Ovary (tissue), 9 donors: Measurements from ENCODE around the gene CPLX3. TPM values are rescaled to one million over a fixed set of nuclear protein-coding genes. Genes with fewer than 3 reads are reported as not detected.

Experiments
- DNase-seq, 5 donors: peaks; one replicate each; pipeline ENCODE4 v3.0.0-alpha.2; 2019 to 2020
- H3K27ac ChIP-seq, 2 donors: fragments of 200-600 bp; one replicate each; pipeline versions ENCODE4 v1.5.1 to v1.8.0; 2019 to 2022
- H3K27me3 ChIP-seq: fragments of 200-600 bp; one replicate; pipeline ENCODE4 v1.8.0; 2022
- H3K36me3 ChIP-seq: fragments of 200-600 bp; sonication (generic); one replicate; pipeline ENCODE4 v1.5.1; 2019
- H3K4me1 ChIP-seq: one replicate; pipeline ENCODE4 v1.8.1; 2013; ENCODE audit warnings: mild to moderate bottlenecking, moderate library complexity; ENCODE audit not compliant: insufficient read depth
- H3K4me3 ChIP-seq: fragments of 200-600 bp; sonication (generic); one replicate; pipeline ENCODE4 v1.5.1; 2017
- H3K9me3 ChIP-seq, 2 donors: fragments of 200-600 bp in 1 of 2; sonication (generic) in 1 of 2; one replicate each; pipeline versions ENCODE4 v1.5.1 to v1.8.1; 2013 to 2019; ENCODE audit warnings: mild to moderate bottlenecking in 1 of 2, moderate library complexity in 1 of 2
- CTCF ChIP-seq, 3 donors: fragments of 450-650 bp in 2 of 3; fragments of 200-600 bp in 1 of 3; IDR thresholded peaks; one replicate each; pipeline versions ENCODE4 v1.5.1 to v1.8.0; 2016 to 2022; ENCODE audit warnings: antibody characterized with exemption in 3 of 3, mild to moderate bottlenecking in 1 of 3
- EP300 ChIP-seq: sonication (generic); formaldehyde crosslinking; IDR thresholded peaks from one replicate; pipeline ENCODE4 v1.6.1; 2017; ENCODE audit warnings: antibody characterized with exemption
- POLR2A ChIP-seq: fragments of 450-650 bp; IDR thresholded peaks from one replicate; pipeline ENCODE4 v1.6.1; 2017; ENCODE audit warnings: antibody characterized with exemption, mild to moderate bottlenecking, moderate library complexity
- WGBS, 3 donors: extraction: QIAGEN DNeasy Blood & Tissue Kit in 1 of 3; methylation state at CpG; one replicate each; pipeline versions ENCODE4 v1.1.5 to v1.1.7; 2013 to 2017; 5-methylcytosine and 5-hydroxymethylcytosine counted together
- intact Hi-C, 4 donors: fragments of 100-400 bp; cut with DNase I; formaldehyde crosslinking; loops; one replicate each; pipeline versions ENCODE4 v1.11.0 to v1.15.1; 2022 to 2023
- polyA plus RNA-seq, 2 donors: library from polyadenylated mRNA; stranded (reverse); fragments of 200-250 nt in 1 of 2; fragments of 350-450 nt in 1 of 2; fragmentation: Illumina TruSeq in 1 of 2; extraction: RNeasy Lipid Tissue Mini Kit (QIAGEN cat#74804) in 1 of 2; gene quantifications; one replicate each; pipeline ENCODE4 v1.2.3, GENCODE V29; 2013 to 2014
- total RNA-seq, 7 donors: library from RNA; depleted of rRNA in 2 of 7; stranded (reverse); fragments of >200 nt in 2 of 7; fragmentation: NEBNext Ultra II Directional in 3 of 7; extraction: Animal tissue kit (Norgen Biotek cat#: 25700) in 3 of 7; gene quantifications; one replicate each; pipeline versions ENCODE4 v1.1.0 to v1.2.4, GENCODE V29; 2016 to 2023
- donor health status: DM: no; HTN: no; CAD: no; lungs with moderate emphysema.
- donor health status: DM: no; HTN: no; CAD: no.
- donor health status: Bipolar disorder and iron deficiency.
- donor health status: DM: yes; HTN: yes; CAD: no.
- donor health status: DM: no; HTN: no; CAD: no.
- donor health status: DM: yes; HTN: yes; CAD: no.

Gene CPLX3
- total and polyA plus RNA-seq, 9 donors: not detected

DNA sequence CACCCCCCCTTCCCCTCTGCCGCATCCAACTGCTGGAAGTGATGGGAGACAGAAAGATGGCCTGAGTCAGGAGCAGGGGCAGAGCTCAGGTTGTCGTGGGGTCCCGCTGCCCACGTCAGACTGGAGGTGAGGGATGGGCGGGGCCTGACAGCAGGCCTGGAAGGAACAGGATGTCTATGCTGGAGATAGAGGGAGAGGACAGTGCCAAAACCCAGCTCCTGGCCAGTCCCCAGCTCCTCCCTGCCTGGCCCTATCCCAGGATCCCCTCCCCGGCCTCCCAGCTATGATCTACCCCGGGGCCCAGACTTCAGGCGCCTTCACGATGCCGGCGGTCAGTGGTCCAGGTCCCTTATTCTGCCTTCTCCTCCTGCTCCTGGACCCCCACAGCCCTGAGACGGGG, 13.9 kb upstream of the CPLX3 start, which contains the start of gene LMAN1L:
TSS of gene LMAN1L (plus strand) at position 303 of the 400 bp plus-strand sequence. CDS start at position 323, 20 bp downstream.
- Histone ChIP-seq H3K4me3 (no peak within 1 kb of the TSS), H3K27me3 (no peaks in the 10 kb centered on the region), H3K36me3 (no peaks in the 10 kb centered on the region), H3K4me1 (no peaks in the 10 kb centered on the region), H3K9me3 (no peaks in the 10 kb centered on the region), H3K27ac (no peak within 1 kb of the TSS)
- intact Hi-C loops: loop anchor here in 1 of 4 donors (10.0 kb wide), 1 partner anchor 62 kb away; the partner anchor contains the start of gene SCAMP2
- 11 to 38% (median 31%) methylated on average over 12 of the region's 12 CpGs for WGBS, 3 donors
- no peak for TF ChIP-seq CTCF (IDR thresholded peaks at IDR 0.05)
- no peak for TF ChIP-seq EP300
- TF ChIP-seq POLR2A: no peak
- peak in 1 of 5 donors; percentile 70 for DNase-seq

- TF ChIP-seq CTCF (IDR thresholded peaks at IDR 0.05): no peak
- TF ChIP-seq EP300: no peak
- TF ChIP-seq POLR2A: no peak
- DNase-seq: no peak
- H3K4me3 ChIP-seq: no peak overlapping the region
- H3K4me1 ChIP-seq: no peaks in the 10 kb centered on the region
- no peak overlapping the region for H3K27ac ChIP-seq
- WGBS, 3 donors: 72 to 81% (median 79%) methylated on average over 10 of the region's 10 CpGs
- intact Hi-C loops: loop anchor here in 1 of 4 donors (10.0 kb wide), 1 partner anchor 59 kb away; the partner anchor contains the start of gene SCAMP2
- H3K9me3 ChIP-seq: no peaks in the 10 kb centered on the region
- H3K36me3 ChIP-seq: no peaks in the 10 kb centered on the region
- H3K27me3 ChIP-seq: no peaks in the 10 kb centered on the region
Measured at GRCh38 chr15:74815121-74815934, 11.1 kb upstream of the CPLX3 start.

- DNase-seq: no peak
- 85 to 89% (median 85%) methylated on average over 15 of the region's 15 CpGs for WGBS, 3 donors
- Histone ChIP-seq H3K4me3 (no peak overlapping the region), H3K27ac (no peak overlapping the region), H3K27me3 (no peaks in the 10 kb centered on the region), H3K36me3 (no peaks in the 10 kb centered on the region), H3K9me3 (no peaks in the 10 kb centered on the region), H3K4me1 (no peaks in the 10 kb centered on the region)
- TF ChIP-seq CTCF (IDR thresholded peaks at IDR 0.05) (no peak), EP300 (no peak), POLR2A (no peak)
- intact Hi-C loops: loop anchor here in 1 of 4 donors (10.0 kb wide), 1 partner anchor 59 kb away; the partner anchor contains the start of gene SCAMP2
Measured at GRCh38 chr15:74815961-74816360, 10.5 kb upstream of the CPLX3 start.

- H3K27ac ChIP-seq: no peak overlapping the region
- no peaks in the 10 kb centered on the region for H3K9me3 ChIP-seq
- no peak for DNase-seq
- H3K36me3 ChIP-seq: no peaks in the 10 kb centered on the region
- WGBS, 3 donors: 38 to 47% (median 43%) methylated on average over 19 of the region's 19 CpGs
- no peaks in the 10 kb centered on the region for H3K4me1 ChIP-seq
- no peaks in the 10 kb centered on the region for H3K27me3 ChIP-seq
- H3K4me3 ChIP-seq: no peak overlapping the region
- no peak for TF ChIP-seq POLR2A
- no peak for TF ChIP-seq CTCF (IDR thresholded peaks at IDR 0.05)
- TF ChIP-seq EP300: no peak
- intact Hi-C loops: loop anchor here in 1 of 4 donors (10.0 kb wide), 1 partner anchor 58 kb away; the partner anchor contains the start of gene SCAMP2
Measured at GRCh38 chr15:74816624-74817369, 9.6 kb upstream of the CPLX3 start.
